ENCODE measurements around the gene ARFGEF3. TPM values are rescaled to one million over a fixed set of nuclear protein-coding genes. Genes with fewer than 3 reads are reported as not detected.

Gene ARFGEF3, protein sequence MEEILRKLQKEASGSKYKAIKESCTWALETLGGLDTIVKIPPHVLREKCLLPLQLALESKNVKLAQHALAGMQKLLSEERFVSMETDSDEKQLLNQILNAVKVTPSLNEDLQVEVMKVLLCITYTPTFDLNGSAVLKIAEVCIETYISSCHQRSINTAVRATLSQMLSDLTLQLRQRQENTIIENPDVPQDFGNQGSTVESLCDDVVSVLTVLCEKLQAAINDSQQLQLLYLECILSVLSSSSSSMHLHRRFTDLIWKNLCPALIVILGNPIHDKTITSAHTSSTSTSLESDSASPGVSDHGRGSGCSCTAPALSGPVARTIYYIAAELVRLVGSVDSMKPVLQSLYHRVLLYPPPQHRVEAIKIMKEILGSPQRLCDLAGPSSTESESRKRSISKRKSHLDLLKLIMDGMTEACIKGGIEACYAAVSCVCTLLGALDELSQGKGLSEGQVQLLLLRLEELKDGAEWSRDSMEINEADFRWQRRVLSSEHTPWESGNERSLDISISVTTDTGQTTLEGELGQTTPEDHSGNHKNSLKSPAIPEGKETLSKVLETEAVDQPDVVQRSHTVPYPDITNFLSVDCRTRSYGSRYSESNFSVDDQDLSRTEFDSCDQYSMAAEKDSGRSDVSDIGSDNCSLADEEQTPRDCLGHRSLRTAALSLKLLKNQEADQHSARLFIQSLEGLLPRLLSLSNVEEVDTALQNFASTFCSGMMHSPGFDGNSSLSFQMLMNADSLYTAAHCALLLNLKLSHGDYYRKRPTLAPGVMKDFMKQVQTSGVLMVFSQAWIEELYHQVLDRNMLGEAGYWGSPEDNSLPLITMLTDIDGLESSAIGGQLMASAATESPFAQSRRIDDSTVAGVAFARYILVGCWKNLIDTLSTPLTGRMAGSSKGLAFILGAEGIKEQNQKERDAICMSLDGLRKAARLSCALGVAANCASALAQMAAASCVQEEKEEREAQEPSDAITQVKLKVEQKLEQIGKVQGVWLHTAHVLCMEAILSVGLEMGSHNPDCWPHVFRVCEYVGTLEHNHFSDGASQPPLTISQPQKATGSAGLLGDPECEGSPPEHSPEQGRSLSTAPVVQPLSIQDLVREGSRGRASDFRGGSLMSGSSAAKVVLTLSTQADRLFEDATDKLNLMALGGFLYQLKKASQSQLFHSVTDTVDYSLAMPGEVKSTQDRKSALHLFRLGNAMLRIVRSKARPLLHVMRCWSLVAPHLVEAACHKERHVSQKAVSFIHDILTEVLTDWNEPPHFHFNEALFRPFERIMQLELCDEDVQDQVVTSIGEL (N-terminal part only)
- 0.15 TPM in 2 replicates for total RNA-seq

DNA sequence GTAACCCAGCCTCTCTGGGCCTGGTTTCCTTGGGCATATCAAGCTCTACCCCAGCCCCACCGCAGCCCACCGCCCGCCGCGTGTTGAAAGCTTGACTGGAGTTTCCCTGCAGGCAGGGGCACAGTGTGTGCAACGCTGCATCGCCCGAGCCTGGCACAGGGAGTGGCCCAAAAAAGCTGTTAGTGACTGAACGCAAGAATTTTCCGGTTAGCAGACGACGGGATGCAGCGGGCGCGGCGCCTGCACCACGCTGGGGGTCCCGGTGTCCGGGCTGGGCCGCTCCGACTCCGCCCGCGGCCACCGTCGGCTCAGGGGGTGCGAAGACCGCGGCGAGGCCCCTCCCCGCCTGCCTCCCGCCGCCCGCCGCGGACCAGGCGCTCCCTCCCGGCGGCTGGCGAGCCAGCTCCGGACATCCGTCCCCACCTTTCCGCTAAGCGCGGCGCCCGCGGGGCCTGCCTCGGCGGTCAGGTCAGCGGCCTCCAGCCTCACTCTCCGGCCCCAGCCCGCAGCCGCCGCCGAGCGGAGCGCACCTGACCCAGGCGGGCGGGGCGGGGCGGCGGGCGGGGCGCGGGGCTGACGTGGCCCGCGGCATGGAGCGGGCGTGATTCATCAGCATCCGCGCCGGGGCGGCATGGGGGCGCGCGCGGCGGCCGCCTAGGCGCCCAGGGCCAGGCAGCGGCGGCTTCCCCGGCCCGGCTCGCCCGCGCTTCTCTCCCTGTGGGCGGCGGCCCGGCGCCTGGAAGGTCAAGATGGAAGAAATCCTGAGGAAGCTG lies at the start of gene ARFGEF3:
Gene ARFGEF3 (plus strand): TSS at position 602 of the 773 bp plus-strand sequence. CDS start 148 bp downstream, at position 750.
- intact Hi-C loops (cut with micrococcal nuclease) = loop anchor here (2.0 to 5.0 kb wide), 3 partner anchors 53 to 611 kb away; partner anchors contain the start of genes CCDC28A and HEBP2

DNA sequence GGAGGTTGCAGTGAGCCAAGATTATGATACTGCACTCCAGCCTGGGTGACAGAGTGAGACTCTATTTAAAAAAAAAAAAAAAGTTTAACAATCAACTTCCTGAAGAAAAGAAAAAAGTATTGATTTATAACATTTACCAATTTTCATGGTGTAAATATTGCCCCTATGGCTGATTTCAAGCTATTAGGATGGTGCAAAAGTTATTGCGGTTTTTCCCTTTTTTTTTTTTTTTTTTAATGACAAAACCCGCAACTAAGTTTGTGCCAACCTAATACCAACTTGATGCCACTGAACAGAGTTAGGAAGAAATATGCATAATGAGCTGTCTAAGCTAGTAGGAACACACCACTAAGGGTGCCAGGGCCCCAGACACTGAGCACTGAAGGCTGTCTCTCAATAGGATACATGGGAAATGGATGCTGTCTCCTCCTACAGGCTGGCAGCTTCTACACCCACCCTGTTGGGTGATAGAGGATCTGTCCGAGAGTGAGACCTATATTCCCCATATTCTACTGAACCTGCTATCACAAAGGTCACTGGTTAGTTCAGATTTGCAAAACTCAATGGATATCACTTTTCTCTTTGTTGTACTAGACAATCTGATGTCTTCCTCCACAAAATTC lies 48.0 kb upstream of the ARFGEF3 start:
- intact Hi-C loops (cut with micrococcal nuclease) = no loop called here

DNA sequence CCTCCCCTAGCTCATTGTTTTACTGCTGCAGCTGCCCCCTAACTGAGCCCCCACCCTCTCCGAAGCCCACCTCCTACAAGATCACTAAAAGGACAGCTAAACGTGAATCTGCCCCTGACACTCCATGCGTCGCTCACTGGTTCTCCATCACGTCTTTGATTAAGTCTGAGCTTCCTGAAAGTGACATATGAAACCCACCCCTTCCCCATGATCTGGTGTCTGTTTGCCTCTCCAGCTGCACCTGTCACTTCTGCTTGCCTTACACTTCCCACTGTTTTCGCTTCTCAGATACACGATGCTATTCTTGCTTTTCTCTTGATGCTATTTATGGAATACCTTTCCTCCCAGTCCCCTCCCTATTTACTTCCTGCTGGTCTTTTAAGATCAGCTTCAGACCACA lies 46.5 kb upstream of the ARFGEF3 start:
- intact Hi-C loops (cut with micrococcal nuclease) = loop anchor here (5.0 kb wide), 1 partner anchor 1252 kb away; no protein-coding TSS in a partner anchor

DNA sequence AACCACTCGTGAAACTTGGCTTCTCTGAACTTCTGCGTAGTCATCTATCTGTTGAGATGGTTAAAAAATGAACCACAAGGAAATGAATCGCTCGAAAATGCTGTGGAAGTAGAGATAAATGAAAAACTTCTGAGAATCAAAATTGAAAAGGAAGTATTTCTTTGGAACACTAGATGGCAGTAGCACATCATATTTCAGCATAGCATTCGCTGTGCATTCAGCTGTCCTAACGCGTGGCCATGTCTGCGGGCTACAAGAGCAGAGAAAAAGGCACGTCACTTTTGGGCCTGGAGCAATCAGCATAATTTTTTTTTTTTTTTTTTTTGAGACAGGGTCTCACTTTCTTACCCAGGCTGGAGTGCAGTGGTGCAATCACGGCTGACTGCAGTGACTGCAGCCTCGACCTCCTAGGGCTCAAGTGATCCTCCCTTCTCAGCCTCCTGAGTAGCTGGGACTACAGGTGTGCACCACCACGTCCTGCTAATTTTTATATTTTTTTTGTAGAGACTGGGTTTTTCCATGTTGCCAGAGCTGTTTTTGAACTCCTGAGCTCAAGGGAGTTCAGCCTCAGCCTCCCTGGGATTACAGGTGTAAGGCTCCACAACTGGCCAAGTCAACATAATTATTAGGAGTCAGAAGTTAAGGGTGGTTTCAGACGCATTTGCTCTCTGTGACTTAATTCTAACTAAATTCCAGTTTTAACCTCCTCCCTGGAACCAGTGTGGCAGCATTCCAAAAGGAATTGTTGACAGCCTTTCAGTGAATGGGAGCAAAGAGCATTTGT lies 45.7 kb upstream of the ARFGEF3 start:
- intact Hi-C loops (cut with micrococcal nuclease) = loop anchor here (1.0 to 5.0 kb wide), 8 partner anchors 171 to 1251 kb away; partner anchors contain the start of gene REPS1

DNA sequence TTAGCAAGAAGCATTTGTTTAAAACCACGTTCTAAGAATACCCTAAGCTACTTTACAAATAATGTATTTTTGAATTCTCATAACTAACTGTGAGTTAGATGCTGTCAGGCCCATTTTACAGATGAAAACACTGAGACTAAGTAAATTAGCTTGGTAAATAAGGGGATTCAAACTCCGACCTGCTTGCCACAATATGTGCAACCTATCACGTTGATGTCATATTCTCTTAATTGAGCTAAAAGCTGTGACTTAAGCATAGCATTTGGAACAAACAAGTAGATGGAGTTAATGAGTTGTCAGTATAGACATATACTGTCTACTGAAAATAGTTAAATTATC lies 45.1 kb upstream of the ARFGEF3 start:
- intact Hi-C loops (cut with micrococcal nuclease) = loop anchor here (1.0 to 5.0 kb wide), 8 partner anchors 171 to 1251 kb away; partner anchors contain the start of gene REPS1

DNA sequence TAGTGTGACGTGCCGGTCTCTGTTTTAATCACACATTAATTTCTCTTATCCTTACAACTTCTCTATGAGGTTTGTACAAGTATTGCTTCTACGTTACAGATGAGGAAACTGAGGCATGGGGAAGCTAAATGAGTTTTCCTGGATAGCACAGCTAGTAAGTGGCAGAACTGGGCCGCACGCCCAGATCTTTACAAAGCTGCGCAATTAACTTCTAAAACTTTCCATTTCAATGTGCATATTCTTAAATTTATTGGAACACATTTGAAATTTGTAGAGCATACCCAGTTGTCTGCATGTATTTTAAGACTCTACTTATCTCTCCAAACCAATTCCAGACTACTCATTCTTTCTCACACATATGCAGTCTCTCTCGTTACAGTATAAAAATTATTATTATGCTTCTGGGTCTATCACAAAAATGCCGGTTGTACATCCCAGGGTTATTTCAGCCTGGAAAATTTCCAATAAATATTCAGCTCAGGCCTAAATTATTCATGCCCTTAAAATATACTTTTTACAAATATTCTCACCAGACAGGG lies 44.3 kb upstream of the ARFGEF3 start:
- intact Hi-C loops (cut with micrococcal nuclease) = loop anchor here (5.0 kb wide), 1 partner anchor 1250 kb away; no protein-coding TSS in a partner anchor

DNA sequence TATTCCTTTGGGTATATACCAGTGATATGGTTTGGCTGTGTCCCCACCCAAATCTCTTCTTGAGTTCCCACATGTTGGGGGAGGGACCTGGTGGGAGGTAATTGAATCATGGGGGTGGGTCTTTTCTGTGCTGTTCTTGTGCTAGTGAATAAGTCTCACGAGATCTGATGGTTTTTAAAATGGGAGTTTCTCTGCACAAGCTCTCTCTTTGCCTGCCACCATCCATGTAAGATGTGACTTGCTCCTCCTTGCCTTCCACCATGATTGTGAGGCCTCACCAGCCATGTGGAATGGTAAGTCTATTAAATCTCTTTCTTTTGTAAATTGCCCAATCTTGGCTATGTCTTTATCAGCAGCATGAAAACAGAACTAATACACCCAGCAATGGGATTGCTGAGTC lies 42.5 kb upstream of the ARFGEF3 start:
- intact Hi-C loops (cut with micrococcal nuclease) = loop anchor here (5.0 kb wide), 1 partner anchor 1248 kb away; no protein-coding TSS in a partner anchor

DNA sequence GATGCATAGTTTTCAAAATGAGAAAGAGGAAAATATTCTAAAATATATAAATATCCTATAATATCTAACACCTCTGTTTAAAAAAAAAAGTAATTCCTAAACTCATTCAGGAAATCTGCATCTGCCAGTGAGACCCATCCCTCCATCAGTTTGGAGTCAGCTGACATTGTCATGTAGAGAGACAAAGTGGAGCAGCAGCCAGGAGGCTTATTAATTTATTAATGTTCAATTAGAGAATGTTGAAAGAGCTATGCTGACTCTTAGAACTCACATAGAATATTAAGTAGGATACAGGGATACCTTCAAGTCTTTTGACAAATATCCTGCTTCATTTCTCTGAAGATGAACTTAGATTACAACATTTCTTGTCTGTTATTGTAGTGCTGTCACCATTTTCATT lies 41.8 kb upstream of the ARFGEF3 start:
- intact Hi-C loops (cut with micrococcal nuclease) = loop anchor here (5.0 kb wide), 1 partner anchor 1247 kb away; no protein-coding TSS in a partner anchor

DNA sequence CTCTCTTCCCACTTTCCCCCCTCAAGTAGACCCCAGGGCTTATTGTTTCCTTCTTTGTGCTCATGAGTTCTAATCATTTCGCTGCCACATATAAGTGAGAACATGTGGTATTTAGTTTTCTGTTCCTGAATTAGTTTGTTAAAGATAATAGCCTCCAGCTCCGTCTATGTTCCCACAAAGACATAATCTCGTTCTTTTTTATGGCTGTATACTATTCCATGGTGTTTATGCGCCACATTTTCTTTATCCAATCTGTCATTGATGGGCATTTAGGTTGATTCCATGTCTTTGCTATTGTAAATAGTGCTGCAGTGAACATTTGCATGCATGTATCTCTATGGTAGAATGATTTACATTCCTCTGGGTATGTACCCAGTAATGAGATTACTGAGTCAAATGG lies 37.6 kb upstream of the ARFGEF3 start:
- intact Hi-C loops (cut with micrococcal nuclease) = no loop called here

DNA sequence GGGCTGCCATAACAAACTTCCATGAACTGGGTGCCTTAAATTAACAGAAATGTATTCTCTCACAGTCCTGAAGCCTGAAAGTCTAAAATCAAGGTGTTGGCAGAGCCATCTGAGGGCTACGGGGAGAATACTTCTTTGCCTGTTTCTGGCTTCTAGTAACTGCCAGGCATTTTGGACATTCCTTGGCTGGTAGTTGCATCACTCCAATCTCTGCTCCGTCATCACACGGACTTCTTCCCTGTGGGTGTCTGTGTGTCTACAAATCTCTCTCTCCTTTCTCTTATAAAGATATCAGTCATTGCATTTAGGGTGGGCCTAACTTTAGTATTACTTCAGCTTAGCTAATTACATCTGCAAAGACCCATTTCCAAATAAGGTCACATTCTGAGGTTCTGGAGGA lies 33.6 kb upstream of the ARFGEF3 start:
- intact Hi-C loops (cut with micrococcal nuclease) = no loop called here

DNA sequence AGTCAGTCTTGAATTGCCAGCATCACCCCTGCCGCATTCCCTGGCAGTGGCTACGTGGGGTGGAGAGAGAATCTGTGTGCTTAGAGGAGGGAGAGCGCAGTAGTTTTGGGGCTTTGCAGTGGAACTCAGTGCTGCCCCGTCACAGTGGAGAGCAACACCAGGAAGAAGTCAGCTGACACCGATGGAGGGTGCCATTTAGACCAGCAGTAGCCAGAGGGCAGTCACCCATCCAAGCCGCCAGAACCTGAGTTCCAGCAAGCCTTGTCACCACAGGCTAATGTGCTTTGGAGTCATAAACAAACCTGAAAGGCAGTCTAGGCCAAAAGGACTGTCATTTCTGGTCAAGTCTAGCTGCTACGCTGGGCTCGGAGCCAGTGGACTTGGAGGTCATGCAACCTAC lies 32.5 kb upstream of the ARFGEF3 start:
- intact Hi-C loops (cut with micrococcal nuclease) = no loop called here

DNA sequence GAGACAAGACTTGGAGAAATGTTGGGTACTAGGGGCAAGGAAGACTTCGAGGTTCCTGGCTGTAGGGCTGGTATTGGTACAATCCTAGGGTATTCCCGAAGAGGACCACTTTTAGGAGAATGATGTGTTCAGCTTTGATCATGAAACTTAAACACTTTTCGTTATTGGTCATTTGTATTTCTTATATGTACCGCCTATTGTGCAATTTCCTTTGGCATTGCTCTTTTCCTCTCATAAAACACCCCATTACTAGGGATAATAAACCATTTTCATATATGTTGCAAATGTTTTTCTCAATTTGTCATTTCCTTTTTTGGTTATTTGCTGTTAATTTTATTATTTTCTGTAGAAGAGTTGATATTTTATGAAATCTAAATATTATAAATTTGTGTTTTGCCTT lies 18.9 kb upstream of the ARFGEF3 start:
- intact Hi-C loops (cut with micrococcal nuclease) = no loop called here

DNA sequence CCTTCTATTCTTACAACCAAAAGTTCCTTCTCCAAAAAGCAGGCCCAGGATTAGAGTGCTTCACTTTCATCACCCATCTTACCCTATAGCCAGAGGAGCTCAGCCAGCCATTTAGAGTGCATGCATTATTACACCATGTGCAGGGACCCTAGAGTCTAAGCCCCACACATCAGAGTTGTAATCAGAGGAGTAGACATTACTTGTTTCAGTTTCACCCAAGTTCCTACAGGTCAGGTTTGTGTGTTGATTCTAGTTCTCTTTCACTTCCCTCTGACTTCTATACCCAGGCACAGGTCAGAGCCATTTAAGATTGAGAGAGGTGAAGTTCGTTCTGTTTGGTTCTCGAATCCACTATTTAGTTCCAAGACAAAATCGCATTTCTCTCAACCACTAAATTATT lies 16.3 kb upstream of the ARFGEF3 start:
- intact Hi-C loops (cut with micrococcal nuclease) = no loop called here

DNA sequence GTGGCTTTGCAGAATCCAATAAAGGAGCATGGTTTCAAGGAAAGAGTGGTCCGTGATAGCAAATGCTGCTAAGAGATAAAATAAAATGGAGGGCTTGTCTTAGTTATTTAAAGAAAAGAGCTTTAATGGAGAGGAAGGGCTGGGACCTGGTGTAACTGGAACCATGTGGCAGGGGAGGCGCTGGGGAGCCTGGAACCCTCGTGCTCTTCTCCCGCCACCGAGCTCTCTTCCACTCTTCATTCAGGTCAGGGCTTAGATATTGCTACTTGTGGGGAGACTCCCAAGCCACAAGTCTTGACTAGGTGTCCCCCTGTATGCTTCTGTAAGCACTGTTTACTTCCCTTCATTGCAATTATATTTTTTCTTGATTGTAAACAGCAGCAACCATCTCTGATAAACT lies 15.2 kb upstream of the ARFGEF3 start:
- intact Hi-C loops (cut with micrococcal nuclease) = no loop called here

DNA sequence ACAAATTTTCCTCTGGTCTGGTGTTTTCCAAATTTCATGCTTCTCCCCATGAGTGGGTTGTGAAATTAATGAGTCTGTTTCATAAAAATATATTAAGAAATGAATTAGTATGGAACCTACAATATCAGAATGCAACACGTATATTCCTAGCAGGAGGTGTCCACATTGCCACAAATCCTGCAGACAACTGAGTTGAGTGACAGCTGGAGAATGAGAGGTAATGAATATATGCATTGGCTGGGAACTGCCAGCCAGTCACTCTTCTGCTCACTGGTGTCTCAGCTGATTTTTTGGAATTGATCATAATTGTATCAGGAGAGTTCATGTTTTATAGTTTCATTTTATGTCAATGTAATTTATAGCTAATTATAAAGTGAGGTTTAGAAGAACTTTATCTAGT lies 6.3 kb upstream of the ARFGEF3 start:
- intact Hi-C loops (cut with micrococcal nuclease) = no loop called here

DNA sequence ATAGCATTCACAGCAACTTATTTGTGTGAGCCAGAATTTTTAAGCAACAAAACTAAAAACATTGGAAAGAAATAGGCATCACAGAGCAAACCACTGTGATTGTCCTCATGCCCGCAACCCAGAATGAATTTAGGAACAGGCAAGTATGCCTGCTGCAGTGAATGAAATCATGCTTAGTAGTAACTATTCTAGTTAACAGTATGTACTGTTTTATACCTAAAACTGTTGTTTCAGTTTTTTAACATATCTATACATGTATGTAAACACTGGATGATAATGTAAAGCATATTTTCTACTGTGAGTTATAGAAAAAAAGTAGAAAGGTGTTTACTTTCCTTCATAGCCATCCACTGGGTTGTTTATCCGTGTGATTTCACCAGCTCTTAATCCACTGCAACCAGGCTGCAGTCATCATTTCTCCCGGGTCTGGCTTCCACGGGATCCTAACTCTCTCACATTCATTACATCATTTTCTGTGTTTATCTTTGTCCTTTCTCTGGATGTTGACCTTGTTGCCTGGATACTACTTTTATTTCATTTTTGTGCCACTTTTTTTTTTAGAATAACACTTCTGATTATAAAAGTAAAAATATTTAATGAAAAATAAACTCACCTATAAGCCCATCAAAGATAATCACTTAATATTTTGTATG lies 3.6 kb upstream of the ARFGEF3 start:
- intact Hi-C loops (cut with micrococcal nuclease) = no loop called here

DNA sequence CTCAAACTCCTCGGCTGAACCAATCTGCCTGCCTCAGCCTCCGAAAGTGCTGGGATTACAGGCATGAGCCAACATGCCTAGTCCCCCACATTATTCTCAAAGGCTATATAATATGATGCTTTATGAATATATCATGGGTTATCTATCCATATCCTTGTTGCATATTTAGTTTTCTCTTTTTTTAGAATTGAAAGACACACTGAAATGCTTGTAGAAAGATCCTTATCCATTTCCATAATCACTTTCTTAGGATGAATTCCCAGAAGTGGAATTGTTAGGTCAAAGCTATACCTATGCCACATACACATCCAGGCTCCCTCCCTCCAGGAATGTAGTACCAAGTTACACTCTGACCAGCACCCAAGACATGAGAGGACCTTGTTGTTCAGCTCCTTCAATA lies 2.5 kb upstream of the ARFGEF3 start:
- intact Hi-C loops (cut with micrococcal nuclease) = no loop called here
